HG02840 (cell line): Measurements from ENCODE around the gene CDK16.
A peak's percentile ranks its signal among the peaks of the same experiment; 100 is the strongest.

Experiments
- ATAC-seq: cut with Tn5 transposase; IDR thresholded peaks from one replicate; pipeline ENCODE4 v1.9.1; 2021; ENCODE audit warnings: mild to moderate bottlenecking, moderate library complexity, moderate number of reproducible peaks; ENCODE audit not compliant: unreplicated experiment, low FRiP score

Gene CDK16

DNA sequence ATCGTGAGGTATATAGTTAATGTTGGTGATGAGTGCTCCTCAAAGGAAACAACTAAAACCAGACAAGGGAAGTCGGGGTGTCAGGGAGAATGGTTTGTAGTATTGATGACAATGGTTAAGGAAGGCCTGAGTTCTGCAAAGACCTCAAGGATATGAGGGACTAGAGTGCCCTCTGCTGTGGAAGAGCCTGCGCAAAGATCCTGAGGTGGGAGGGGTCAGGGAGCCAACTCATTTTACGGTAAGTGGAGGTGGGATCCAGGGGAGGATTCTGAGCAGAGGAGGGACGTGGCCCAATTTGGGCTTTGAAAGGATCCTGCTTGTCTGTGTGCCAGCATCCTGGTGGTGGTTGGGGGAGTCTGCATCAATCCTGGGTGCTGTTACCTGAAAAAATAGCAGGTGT, 13.5 kb upstream of the CDK16 start:
- no peak for ATAC-seq

DNA sequence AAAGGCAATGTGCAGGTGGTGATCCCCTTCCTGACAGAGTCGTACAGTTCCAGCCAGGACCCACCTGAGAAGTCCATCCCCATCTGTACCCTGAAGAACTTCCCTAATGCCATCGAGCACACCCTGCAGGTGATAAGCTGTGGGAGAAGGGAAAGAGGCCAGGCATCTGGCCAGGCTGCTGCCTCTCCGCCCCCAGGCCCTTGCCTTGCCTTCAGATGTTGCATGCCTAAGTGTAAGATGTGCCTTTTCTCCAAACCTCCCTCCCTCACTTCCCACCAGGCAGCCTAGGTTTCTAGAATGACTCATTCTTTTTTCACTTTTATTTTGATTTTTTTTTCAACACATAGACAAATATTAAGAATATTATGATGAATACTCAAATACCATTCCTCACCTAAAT, 12.2 kb upstream of the CDK16 start:
- ATAC-seq: no peak

GRCh38 chrX:47208108-47208507, 10.4 kb upstream of the CDK16 start:
- no peak for ATAC-seq

GRCh38 chrX:47209508-47210238, 8.8 kb upstream of the CDK16 start:
- ATAC-seq: no peak

- ATAC-seq: no peak
Measured at GRCh38 chrX:47210661-47211425, 7.6 kb upstream of the CDK16 start.

DNA sequence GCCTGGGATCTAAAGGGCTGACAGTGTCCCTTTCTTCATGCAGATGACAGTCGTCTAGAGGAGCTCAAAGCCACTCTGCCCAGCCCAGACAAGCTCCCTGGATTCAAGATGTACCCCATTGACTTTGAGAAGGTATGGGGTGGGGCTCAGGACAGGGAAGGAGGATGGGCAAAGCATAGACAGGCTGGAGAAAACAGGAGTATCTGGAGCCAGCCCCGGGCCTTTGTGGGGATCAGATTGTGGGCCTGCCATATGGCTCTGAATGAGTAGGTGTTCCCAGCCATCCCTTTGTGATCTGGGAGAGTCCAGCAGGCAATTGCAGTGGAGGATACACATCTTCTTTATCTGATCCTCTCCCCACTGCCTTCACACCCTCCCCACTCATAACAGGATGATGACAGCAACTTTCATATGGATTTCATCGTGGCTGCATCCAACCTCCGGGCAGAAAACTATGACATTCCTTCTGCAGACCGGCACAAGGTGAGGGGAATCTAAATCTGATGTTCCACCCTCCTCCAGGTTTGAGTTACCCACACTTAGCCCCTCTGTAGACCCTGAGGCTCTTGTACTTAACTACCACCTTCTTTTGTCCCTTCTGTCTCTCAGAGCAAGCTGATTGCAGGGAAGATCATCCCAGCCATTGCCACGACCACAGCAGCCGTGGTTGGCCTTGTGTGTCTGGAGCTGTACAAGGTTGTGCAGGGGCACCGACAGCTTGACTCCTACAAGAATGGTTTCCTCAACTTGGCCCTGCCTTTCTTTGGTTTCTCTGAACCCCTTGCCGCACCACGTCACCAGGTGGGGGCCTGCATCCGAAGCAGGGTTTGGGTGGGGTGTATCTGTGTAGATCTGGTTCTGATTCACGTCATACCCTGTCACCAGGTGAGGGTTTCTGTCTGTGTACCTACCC, 5.8 kb upstream of the CDK16 start:
- ATAC-seq: no peak

GRCh38 chrX:47214435-47215077, 3.9 kb upstream of the CDK16 start:
- ATAC-seq: no peak

- no peak for ATAC-seq
Measured at GRCh38 chrX:47215291-47215900, 3.1 kb upstream of the CDK16 start.

DNA sequence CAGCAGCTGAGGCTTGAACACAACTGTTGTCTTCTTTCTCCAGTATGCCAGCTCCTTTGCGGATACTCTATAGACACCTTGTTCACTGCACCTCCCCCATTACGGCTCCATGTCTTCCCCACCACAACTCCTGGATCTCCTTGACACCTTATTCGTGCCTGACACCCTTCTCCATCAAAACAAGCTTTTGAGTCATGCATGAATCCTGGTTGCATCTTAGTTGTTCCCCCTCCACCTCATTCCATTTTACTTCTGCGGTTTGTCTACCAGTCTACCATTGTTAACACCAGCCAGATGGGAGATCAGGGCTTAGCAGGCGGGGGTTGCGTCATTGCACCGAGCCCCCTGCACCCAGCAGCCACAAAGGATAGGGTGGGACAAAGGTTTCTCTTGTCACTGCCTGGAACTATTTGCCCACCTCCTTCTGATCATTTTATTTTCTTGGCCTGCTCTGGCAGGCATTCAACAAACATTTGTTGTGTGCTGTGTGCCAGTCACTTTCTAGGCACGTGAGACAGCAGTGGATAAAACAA, 2.0 kb upstream of the CDK16 start:
- ATAC-seq: no peak

- no peak for ATAC-seq
Measured at GRCh38 chrX:47217121-47217851, 1.2 kb upstream of the CDK16 start.

DNA sequence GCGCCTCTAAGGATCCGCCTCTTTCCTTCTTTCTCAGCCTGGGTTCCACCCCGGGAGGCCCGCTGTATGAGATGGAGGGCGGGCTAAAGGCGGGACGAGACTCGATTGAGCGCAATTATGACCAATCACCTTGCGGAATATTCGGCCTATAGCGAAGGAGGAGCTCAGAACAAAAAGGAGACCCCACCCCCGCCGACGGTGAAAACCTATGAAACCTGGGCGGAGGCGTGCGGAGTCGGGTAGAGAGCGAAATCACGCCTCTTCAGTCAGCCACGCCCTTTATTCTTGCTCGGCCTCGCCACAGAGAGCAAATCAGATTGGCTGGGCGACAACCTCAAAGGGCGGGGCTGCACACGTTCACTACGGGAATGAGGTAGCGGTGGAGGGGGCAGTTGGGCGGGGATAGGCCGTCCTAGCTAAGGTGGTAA, 615 bp upstream of the CDK16 start:
- peak; percentile 91 for ATAC-seq

DNA sequence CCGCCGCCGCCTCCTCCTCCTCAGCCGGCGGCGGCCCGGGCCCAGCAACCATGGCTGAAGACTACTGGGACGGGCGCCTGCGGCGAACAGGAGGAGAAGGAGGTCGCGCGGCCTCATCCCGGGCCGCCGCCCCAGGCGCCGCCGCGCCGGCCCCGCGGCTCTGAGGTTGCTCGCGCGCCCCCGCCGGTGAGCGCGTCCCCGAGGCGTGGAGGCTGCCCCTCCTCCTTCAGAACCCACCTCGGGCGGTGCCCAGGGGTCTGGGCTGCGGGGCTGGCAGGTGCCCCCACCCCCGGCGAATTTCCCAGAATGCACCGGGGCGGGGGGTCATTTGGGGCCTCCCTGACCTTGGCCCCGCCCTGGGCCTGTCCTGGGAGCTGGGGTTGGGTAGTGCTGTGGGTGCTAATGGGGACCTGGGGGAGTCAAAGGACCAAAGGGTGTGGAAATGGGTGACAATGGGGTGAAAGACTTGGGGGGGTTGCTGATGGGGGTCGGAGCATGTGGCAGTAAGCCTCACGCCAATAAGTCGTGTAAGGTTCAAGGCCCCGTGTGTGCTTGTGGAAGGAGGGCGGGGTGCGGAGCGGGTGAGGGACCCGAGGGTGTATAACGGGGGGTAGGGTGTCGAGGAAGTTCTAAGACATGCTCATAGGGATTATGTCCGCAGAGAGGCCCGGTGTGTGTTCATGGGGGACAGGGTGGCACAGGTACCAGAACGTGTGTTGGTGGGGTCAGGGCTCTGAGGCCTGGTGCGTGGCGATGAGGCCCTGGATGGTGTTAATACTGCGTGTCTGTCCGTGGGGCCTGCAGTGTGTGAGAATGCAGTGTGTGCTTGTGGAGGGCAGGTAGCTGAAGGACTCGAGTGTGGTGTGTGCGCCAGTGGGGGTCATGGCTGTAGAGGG, 687 bp downstream of the CDK16 start:
- ATAC-seq: no peak

DNA sequence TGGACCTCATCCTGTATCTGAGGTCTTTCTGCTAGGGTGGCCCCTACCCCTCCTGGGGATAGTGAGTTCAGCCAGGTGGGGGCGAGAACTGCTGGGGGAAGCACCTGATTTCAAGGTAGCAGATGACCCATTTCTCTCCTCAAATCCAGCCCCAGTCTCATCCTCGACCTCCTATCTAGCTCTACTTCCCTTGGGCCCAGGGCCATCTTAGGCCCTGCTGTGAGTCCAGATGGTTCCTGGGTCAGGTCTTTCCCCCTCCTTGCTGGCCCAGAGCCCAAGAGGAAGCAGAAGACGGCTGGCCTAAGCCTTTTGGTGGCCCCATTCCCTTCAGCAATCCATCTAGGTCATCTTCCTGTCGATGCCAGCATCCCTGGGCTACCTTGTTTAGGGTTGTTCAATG, 3.3 kb downstream of the CDK16 start:
- ATAC-seq: no peak

DNA sequence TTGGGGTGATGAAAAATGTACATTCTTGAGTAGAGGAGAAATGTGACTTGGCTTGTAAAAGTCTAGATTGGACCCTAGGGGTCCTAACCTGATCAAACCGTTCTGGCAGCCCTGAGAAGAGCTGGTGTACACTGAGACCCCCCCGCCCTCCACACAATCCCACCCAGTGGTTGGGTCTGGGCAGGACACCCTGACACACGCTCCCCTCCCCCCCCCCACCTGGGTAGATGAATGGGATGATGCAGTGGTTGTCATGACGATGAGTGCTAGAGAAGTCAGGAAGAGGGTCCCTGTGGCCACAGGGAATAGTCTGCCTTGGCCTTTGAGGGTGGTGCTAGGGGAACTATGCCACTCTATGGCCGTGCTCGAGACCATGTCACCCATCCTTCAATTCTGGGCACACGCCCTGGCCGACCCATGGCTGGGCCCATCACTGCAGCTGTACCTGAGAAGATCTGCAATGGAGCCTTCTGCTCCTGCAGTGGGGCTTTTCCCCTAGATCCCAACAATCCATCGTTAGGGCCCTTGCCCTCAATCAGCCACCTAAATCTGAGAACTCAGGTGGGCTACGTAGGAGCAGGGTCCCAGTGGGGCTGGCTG, 4.4 kb downstream of the CDK16 start:
- ATAC-seq: no peak

DNA sequence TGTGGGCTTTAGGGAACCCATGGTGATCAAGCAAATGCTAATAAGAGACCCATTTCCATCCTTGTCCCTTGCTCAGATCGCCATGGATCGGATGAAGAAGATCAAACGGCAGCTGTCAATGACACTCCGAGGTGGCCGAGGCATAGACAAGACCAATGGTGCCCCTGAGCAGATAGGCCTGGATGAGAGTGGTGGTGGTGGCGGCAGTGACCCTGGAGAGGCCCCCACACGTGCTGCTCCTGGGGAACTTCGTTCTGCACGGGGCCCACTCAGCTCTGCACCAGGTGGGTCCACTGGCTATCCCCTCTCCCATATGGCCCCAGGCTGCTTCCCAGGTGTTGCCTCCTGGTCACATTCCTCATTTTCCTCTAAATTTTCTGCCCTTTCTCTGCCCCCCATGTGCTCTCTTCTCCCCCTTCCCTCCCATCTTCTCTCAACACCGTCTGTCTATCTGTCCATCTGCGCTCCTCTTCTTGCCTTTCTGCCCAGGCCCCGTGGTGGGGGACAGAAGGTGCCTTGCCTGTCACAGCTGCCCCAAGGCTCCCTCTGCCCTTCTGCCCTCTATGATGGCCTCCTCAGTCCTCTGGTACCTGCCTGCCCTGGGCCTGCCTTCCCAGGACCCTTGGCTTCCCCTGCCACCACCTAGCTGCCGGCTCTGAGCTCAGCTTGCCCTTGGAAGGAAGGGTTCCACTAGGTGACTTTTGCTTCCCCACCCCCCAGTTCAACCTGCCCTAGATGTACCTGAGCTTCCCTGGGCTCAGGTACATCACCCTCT, 5.2 kb downstream of the CDK16 start:
- ATAC-seq: no peak

- ATAC-seq: no peak
Measured at GRCh38 chrX:47224266-47224895, 5.9 kb downstream of the CDK16 start.

DNA sequence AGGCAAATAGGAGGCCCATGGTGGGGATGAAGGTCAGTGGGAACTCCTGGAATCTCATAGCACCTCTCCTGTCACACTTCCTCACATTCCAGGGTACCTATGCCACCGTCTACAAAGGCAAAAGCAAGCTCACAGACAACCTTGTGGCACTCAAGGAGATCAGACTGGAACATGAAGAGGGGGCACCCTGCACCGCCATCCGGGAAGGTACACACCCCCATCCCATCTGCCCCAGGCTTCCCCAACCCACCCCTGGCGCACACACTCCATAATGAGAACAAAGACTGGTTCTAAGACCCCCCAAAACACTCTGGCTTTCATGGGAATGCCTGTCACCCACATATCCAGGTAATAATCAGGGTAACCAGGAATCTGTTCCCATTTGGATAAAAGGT, 6.4 kb downstream of the CDK16 start:
- ATAC-seq: no peak
